Epidermal melanocyte (primary cell): ENCODE data around the gene CYFIP1.

Experiments
- DNase-seq: peaks from one replicate; pipeline ENCODE4 v3.0.0; 2011; ENCODE audit warnings: low spot score; ENCODE audit not compliant: insufficient read length

CYFIP1 gene

GRCh38 chr15:22968366-22968765, 11.8 kb downstream of the CYFIP1 start:
- no peak for DNase-seq

- DNase-seq: no peak
Observed at GRCh38 chr15:22967084-22967770, 12.9 kb downstream of the CYFIP1 start.

GRCh38 chr15:22966321-22967083, 13.7 kb downstream of the CYFIP1 start:
- DNase-seq: no peak

GRCh38 chr15:22963641-22964040, 16.5 kb downstream of the CYFIP1 start:
- no peak for DNase-seq

- no peak for DNase-seq
Observed at GRCh38 chr15:22962611-22963010, 17.6 kb downstream of the CYFIP1 start.

- no peak for DNase-seq
Observed at GRCh38 chr15:22961762-22962161, 18.4 kb downstream of the CYFIP1 start.

- DNase-seq: no peak
Observed at GRCh38 chr15:22960556-22960955, 19.6 kb downstream of the CYFIP1 start.

- DNase-seq: no peak
Observed at GRCh38 chr15:22960126-22960525, 20.0 kb downstream of the CYFIP1 start.

- DNase-seq: no peak
Observed at GRCh38 chr15:22959321-22960101, 20.7 kb downstream of the CYFIP1 start.

- no peak for DNase-seq
Observed at GRCh38 chr15:22958487-22959280, 21.5 kb downstream of the CYFIP1 start.

GRCh38 chr15:22956978-22957260, 23.2 kb downstream of the CYFIP1 start:
- no peak for DNase-seq

GRCh38 chr15:22956257-22956977, 23.8 kb downstream of the CYFIP1 start:
- no peak for DNase-seq

GRCh38 chr15:22955544-22956119, 24.5 kb downstream of the CYFIP1 start:
- DNase-seq: no peak

- no peak for DNase-seq
Observed at GRCh38 chr15:22954798-22955543, 25.2 kb downstream of the CYFIP1 start.

GRCh38 chr15:22954326-22954725, 25.8 kb downstream of the CYFIP1 start:
- DNase-seq: no peak

- DNase-seq: no peak
Observed at GRCh38 chr15:22952796-22953579, 27.2 kb downstream of the CYFIP1 start.

- DNase-seq: no peak
Observed at GRCh38 chr15:22951381-22952280, 28.5 kb downstream of the CYFIP1 start.

- no peak for DNase-seq
Observed at GRCh38 chr15:22951031-22951380, 29.2 kb downstream of the CYFIP1 start.
